HG02943 (cell line): Measurements from ENCODE around the gene TSKU.
"Not testable (repeated sequence)": the region's sequence is repeated elsewhere in the genome, so short reads cannot be mapped to it uniquely, and the experiment has no call there.

ENCODE experiments used
- ATAC-seq: cut with Tn5 transposase; IDR thresholded peaks from one replicate; pipeline ENCODE4 v1.9.1; 2021; ENCODE audit warnings: mild to moderate bottlenecking, low read depth, moderate library complexity; ENCODE audit not compliant: unreplicated experiment

Gene TSKU

GRCh38 chr11:76799066-76799804 lies 16.1 kb downstream of the TSKU start:
- peak; percentile 62 for ATAC-seq

GRCh38 chr11:76800466-76801200 lies 17.5 kb downstream of the TSKU start:
- ATAC-seq, result no peak

- ATAC-seq, result no peak
Observed at GRCh38 chr11:76801225-76801624, 18.1 kb downstream of the TSKU start.

- no peak for ATAC-seq
Observed at GRCh38 chr11:76801736-76802135, 18.6 kb downstream of the TSKU start.

- no peak for ATAC-seq
Observed at GRCh38 chr11:76802151-76802550, 19.0 kb downstream of the TSKU start.

- ATAC-seq, result no peak
Observed at GRCh38 chr11:76802621-76803020, 19.5 kb downstream of the TSKU start.

GRCh38 chr11:76803023-76803422 lies 19.9 kb downstream of the TSKU start:
- ATAC-seq, result no peak

GRCh38 chr11:76803811-76804600 lies 20.9 kb downstream of the TSKU start:
- no peak for ATAC-seq

- no peak for ATAC-seq
Observed at GRCh38 chr11:76805206-76805913, 22.2 kb downstream of the TSKU start.

- ATAC-seq, result no peak
Observed at GRCh38 chr11:76806131-76806530, 23.0 kb downstream of the TSKU start.

- ATAC-seq, result no peak
Observed at GRCh38 chr11:76806608-76807205, 23.6 kb downstream of the TSKU start.

- ATAC-seq, result no peak
Observed at GRCh38 chr11:76807206-76807875, 24.2 kb downstream of the TSKU start.

GRCh38 chr11:76808171-76808570 lies 25.0 kb downstream of the TSKU start:
- no peak for ATAC-seq

- no peak for ATAC-seq
Observed at GRCh38 chr11:76808996-76809395, 25.8 kb downstream of the TSKU start.

GRCh38 chr11:76810151-76810853 lies 27.1 kb downstream of the TSKU start:
- ATAC-seq, result no peak

- no peak for ATAC-seq
Observed at GRCh38 chr11:76811259-76811658, 28.1 kb downstream of the TSKU start.

- ATAC-seq, result no peak
Observed at GRCh38 chr11:76814414-76814813, 31.3 kb downstream of the TSKU start.

- ATAC-seq, result not testable (repeated sequence)
Observed at GRCh38 chr11:76815678-76816077, 32.5 kb downstream of the TSKU start.

- ATAC-seq, result no peak
Observed at GRCh38 chr11:76820184-76820566, 37.0 kb downstream of the TSKU start.
